ENCODE data around the gene OR4K1.

DNA sequence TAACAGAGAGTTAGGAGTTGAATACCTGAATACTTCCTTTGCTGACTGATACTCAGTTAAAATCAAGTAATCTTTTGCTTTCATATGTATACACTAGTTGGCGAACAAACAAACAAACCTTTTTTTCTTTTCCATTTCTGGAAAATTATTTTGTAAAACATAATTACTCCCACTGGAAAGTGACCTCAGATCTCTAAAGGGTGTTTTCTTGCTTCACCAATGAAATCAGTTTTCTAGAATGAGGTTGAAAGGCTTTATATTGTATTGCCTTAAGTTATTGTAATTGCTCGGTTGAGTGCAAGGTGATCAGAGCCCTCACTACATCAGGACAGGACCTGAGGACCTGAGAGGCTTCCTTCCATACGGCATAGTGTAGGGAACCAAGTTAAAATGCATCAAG lies at the start of gene OR4K1:
- TF ChIP-seq POLR2A (IDR thresholded peaks at IDR 0.05; ENCODE audit: low read length) (no peak), GATA1 (IDR thresholded peaks at IDR 0.05; ENCODE audit: low read depth, low read length) (no peak)

Data from erythroblast (primary cell).